Upper lobe of right lung (tissue), 1 donor: Measurements from ENCODE around the gene PSMB8. TPM values are rescaled to one million over a fixed set of nuclear protein-coding genes. Genes with fewer than 3 reads are reported as not detected.

Experiments used
- ATAC-seq: fragments of 200-7000 bp; cut with Tn5 transposase; one replicate; pipeline ENCODE4 v1.9.1; 2020; ENCODE audit warnings: mild to moderate bottlenecking, moderate library complexity
- DNase-seq: peaks from one replicate; pipeline ENCODE4 v3.0.0-alpha.2; 2020
- H3K27ac ChIP-seq: fragments of 200-600 bp; one replicate; pipeline ENCODE4 v1.8.0; 2022
- H3K27me3 ChIP-seq: fragments of 200-600 bp; one replicate; pipeline ENCODE4 v1.8.0; 2022; ENCODE audit warnings: mild to moderate bottlenecking
- H3K36me3 ChIP-seq: fragments of 200-600 bp; one replicate; pipeline ENCODE4 v1.8.0; 2022
- H3K4me1 ChIP-seq: fragments of 200-600 bp; one replicate; pipeline ENCODE4 v1.8.0; 2022
- H3K4me3 ChIP-seq: fragments of 200-600 bp; one replicate; pipeline ENCODE4 v1.8.0; 2022; ENCODE audit warnings: mild to moderate bottlenecking
- H3K9me3 ChIP-seq: fragments of 200-600 bp; one replicate; pipeline ENCODE4 v1.8.0; 2022
- intact Hi-C: fragments of 100-400 bp; cut with DNase I; formaldehyde crosslinking; loops from one replicate; pipeline ENCODE4 v1.11.0; 2022
- long read RNA-seq: library from polyadenylated mRNA; unstranded; transcript quantifications from one replicate; pipeline ENCODE4 v2.0.0, GENCODE V29; 2021
- total RNA-seq: library from RNA; stranded (reverse); fragmentation: NEBNext Ultra II Directional; extraction: Animal tissue kit (Norgen Biotek cat#: 25700); gene quantifications from one replicate; pipeline ENCODE4 v1.2.1, GENCODE V29; 2021
- TF ChIP-seq, protein P1 (sequence below): fragments of 200-600 bp; IDR thresholded peaks from one replicate; pipeline ENCODE4 v1.8.0; 2022; ENCODE audit warnings: antibody characterized with exemption
- donor health status: DM: no; HTN: yes; CAD: no; lungs with severe emphysema.

The PSMB8 gene
- total RNA-seq, result 86.9 TPM
- long read RNA-seq, transcript PSMB8-202 (6 exons, 1,124 nt), result major isoform, 116 of 138 reads
- long read RNA-seq, transcript PSMB8-201 (6 exons, 1,351 nt), result minor isoform, 9 of 138 reads
- long read RNA-seq, partial matches to known transcripts, result 7 of 138 reads
- long read RNA-seq, other reads (novel, unspliced or antisense), result 4 of 138 reads

GRCh38 chr6:32843979-32844838, at the start of gene PSMB8:
PSMB8 (minus strand) TSS chr6:32844047; CDS start chr6:32843996, 51 bp downstream.
- TF ChIP-seq, protein P1, sequence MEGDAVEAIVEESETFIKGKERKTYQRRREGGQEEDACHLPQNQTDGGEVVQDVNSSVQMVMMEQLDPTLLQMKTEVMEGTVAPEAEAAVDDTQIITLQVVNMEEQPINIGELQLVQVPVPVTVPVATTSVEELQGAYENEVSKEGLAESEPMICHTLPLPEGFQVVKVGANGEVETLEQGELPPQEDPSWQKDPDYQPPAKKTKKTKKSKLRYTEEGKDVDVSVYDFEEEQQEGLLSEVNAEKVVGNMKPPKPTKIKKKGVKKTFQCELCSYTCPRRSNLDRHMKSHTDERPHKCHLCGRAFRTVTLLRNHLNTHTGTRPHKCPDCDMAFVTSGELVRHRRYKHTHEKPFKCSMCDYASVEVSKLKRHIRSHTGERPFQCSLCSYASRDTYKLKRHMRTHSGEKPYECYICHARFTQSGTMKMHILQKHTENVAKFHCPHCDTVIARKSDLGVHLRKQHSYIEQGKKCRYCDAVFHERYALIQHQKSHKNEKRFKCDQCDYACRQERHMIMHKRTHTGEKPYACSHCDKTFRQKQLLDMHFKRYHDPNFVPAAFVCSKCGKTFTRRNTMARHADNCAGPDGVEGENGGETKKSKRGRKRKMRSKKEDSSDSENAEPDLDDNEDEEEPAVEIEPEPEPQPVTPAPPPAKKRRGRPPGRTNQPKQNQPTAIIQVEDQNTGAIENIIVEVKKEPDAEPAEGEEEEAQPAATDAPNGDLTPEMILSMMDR, result peak; percentile 10
- ATAC-seq (peak; percentile 97), DNase-seq (peak; percentile 97)
- Histone ChIP-seq H3K9me3 (no peaks in the 10 kb centered on the region), H3K4me3 (peak within 1 kb of the TSS; percentile 94), H3K27ac (peak within 1 kb of the TSS; percentile 98), H3K4me1 (peaks cover 39% of the 10 kb centered on the region), H3K36me3 (peaks cover 62% of the 10 kb centered on the region), H3K27me3 (no peaks in the 10 kb centered on the region)
- intact Hi-C loops, result no loop called here

DNA sequence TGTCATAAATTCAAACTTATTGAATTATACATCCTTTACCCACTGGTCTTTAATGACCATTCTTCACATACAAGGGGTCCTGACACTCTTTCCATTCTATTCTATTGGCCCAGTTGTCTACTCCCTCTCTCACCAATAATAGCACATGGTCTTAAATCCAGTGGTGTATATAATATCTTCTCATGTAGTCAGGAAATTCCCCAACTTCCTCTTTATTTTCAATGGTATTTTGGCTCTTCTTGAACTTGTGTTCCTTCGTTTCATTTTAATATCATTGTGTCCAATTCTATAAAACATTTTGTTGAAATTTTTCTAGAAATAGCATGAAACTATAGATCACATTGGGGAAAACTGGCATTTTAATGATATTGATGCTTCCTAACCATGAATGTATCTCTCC, 47.0 kb upstream of the PSMB8 start:
- Histone ChIP-seq H3K9me3 (no peaks in the 10 kb centered on the region), H3K27ac (no peak overlapping the region)

DNA sequence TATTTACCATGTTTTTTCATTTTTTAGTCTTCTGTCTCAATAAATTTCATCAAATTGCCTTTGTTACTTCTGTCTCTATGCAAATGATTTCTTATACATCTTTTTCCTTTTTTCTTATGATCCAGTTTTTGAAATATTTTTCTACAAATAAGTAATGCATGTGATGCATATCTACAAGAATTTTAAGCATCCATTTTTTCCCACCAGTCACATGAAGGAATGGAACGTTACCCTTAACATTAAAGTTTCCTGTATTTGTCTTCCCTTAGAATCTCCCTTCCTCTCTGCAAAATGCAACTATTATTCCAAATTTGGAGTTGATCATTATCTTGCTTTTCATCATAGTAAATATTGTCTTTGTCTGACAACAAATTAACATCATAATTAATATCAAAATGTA, 45.7 kb upstream of the PSMB8 start:
- Histone ChIP-seq H3K27me3 (no peaks in the 10 kb centered on the region), H3K27ac (no peak overlapping the region), H3K9me3 (no peaks in the 10 kb centered on the region), H3K4me1 (no peaks in the 10 kb centered on the region), H3K4me3 (no peak overlapping the region), H3K36me3 (no peaks in the 10 kb centered on the region)
- no peak for DNase-seq
- TF ChIP-seq, protein P1, result no peak
- no peak for ATAC-seq
- intact Hi-C loops, result no loop called here

More for the DNA sequence above, 47.0 kb upstream of the PSMB8 start:
- Histone ChIP-seq H3K4me1 (peaks cover 6% of the 10 kb centered on the region), H3K36me3 (no peaks in the 10 kb centered on the region), H3K27me3 (no peaks in the 10 kb centered on the region), H3K4me3 (no peak overlapping the region)
- TF ChIP-seq, protein P1, result no peak
- no peak for DNase-seq
- intact Hi-C loops, result no loop called here
- ATAC-seq, result no peak

- ATAC-seq (no peak), DNase-seq (no peak)
- no peak overlapping the region for H3K4me3 ChIP-seq
- TF ChIP-seq, protein P1, result no peak
- H3K27me3 ChIP-seq, result no peaks in the 10 kb centered on the region
- no peaks in the 10 kb centered on the region for H3K36me3 ChIP-seq
- H3K9me3 ChIP-seq, result no peaks in the 10 kb centered on the region
- H3K27ac ChIP-seq, result no peak overlapping the region
- peaks cover 6% of the 10 kb centered on the region for H3K4me1 ChIP-seq
- intact Hi-C loops, result no loop called here
Measured at GRCh38 chr6:32888576-32888975, 44.7 kb upstream of the PSMB8 start.

- H3K27ac ChIP-seq, result no peak overlapping the region
- H3K4me3 ChIP-seq, result no peak overlapping the region
- intact Hi-C loops, result no loop called here
Measured at GRCh38 chr6:32887616-32888015, 43.8 kb upstream of the PSMB8 start.

More at GRCh38 chr6:32887616-32888015, 43.8 kb upstream of the PSMB8 start:
- TF ChIP-seq, protein P1, result no peak
- H3K36me3 ChIP-seq, result no peaks in the 10 kb centered on the region
- ATAC-seq (no peak), DNase-seq (no peak)
- H3K4me1 ChIP-seq, result peaks cover 6% of the 10 kb centered on the region
- H3K9me3 ChIP-seq, result no peaks in the 10 kb centered on the region
- no peaks in the 10 kb centered on the region for H3K27me3 ChIP-seq
